GM12873 (cell line): ENCODE measurements around the gene CCDC174.

ENCODE experiments used
- TF ChIP-seq, protein P1 (sequence below): IDR thresholded peaks from 2 replicates; pipeline ENCODE4 v1.5.1; 2012; ENCODE audit warnings: low read depth, mild to moderate bottlenecking, moderate library complexity, low read length, control low read depth; ENCODE audit not compliant: insufficient read depth; ENCODE audit errors: missing control alignments

Gene CCDC174

DNA sequence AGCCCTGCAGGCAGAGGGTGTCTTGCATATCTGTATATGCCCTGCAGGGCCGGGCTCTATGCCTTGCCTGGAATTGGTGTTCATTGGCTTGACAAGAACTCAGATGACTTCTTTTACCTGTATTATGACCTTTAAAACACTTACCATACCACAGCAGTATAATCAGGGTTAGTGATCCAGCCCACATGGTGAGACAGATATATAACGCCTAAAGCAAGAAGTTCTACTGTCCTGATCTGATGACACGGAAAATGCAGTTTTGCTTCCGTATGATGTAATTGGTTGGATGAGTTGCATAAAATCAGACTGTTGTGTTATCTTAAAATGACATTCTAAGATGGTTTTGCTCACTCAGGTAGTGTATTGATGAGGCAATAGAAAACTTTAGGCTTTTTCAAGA, 9.4 kb downstream of the CCDC174 start:
- TF ChIP-seq, protein P1, sequence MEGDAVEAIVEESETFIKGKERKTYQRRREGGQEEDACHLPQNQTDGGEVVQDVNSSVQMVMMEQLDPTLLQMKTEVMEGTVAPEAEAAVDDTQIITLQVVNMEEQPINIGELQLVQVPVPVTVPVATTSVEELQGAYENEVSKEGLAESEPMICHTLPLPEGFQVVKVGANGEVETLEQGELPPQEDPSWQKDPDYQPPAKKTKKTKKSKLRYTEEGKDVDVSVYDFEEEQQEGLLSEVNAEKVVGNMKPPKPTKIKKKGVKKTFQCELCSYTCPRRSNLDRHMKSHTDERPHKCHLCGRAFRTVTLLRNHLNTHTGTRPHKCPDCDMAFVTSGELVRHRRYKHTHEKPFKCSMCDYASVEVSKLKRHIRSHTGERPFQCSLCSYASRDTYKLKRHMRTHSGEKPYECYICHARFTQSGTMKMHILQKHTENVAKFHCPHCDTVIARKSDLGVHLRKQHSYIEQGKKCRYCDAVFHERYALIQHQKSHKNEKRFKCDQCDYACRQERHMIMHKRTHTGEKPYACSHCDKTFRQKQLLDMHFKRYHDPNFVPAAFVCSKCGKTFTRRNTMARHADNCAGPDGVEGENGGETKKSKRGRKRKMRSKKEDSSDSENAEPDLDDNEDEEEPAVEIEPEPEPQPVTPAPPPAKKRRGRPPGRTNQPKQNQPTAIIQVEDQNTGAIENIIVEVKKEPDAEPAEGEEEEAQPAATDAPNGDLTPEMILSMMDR: no peak

DNA sequence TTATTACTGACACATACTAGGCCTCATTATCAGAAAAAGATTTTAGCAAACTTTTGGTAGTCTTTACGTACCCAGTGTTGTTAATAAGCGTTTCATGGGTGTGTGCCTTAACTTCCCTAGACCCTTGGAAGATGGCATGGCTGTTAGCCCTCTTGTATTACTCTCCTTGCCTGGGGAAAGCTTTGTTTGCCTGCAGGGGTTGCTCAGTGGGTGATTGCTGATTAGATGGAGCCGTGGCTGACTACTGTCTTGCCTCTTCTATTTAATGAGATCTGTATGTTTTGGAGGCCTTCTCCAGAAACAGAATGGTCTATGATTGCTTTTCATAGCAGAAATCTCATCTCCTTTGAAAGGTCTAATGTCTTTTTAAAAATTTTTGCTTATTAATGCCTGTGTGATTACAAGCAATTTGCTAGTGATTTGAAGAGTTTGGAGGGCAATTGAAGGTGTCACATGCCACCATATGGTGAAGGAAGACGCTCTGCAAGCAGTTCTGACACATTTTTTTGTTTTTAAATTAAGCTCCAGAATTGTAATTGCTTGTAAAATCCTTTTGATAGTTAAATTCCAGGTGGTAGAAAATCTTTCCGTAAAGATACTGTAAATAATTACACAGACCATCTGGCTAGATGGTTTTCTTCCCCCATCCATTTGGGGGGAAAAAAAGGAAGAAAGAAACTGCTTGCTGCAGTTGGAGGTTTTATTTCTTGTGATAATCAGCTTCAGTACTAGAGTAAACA, 12.0 kb downstream of the CCDC174 start:
- TF ChIP-seq, protein P1: no peak

GRCh38 chr3:14664170-14664569, 12.6 kb downstream of the CCDC174 start:
- TF ChIP-seq, protein P1: no peak

GRCh38 chr3:14672588-14672987, 21.0 kb downstream of the CCDC174 start:
- TF ChIP-seq, protein P1: no peak

DNA sequence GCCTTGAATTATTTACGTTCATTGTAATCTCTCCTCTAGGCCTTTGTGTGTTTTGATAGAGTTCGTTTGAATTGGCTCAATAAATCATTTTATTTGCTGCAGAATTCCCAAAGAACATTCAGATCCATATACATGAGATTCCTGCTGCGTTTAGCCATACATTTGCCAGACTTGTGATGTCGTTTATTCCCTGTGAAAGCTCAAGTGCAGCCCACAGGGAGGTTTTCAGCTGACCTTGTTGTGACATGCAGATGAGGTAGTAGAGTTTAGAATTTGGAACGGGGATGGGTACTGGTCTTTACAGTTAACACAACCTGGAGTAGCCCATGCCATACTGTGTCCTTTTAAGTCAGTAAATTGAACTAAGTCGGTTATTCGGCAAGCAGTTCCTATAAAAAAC, 23.3 kb downstream of the CCDC174 start, which contains the start of gene C3orf20:
Gene C3orf20, plus strand, starts transcription at position 301 of the 400 bp plus-strand sequence. CDS start 7,573 bp downstream, outside the sequence.
- TF ChIP-seq, protein P1: no peak

GRCh38 chr3:14676881-14677280, 25.3 kb downstream of the CCDC174 start:
- TF ChIP-seq, protein P1: no peak

- TF ChIP-seq, protein P1: peak; percentile 8
Measured at GRCh38 chr3:14678015-14678503, 26.5 kb downstream of the CCDC174 start.
